NCI-H524 (cell line): ENCODE results near the gene ADAMTSL1.

ENCODE experiments used
- DNase-seq, 2 experiments: peaks; one replicate each; lab custom pipeline; 2025; lab: John Stamatoyannopoulos, UW

Gene ADAMTSL1

GRCh38 chr9:18698992-18699391, 225.0 kb downstream of the ADAMTSL1 start:
- no peak for DNase-seq

GRCh38 chr9:18699764-18700163, 225.8 kb downstream of the ADAMTSL1 start:
- no peak for DNase-seq

GRCh38 chr9:18700714-18701113, 226.8 kb downstream of the ADAMTSL1 start:
- no peak for DNase-seq

- no peak for DNase-seq
Observed at GRCh38 chr9:18703151-18703900, 229.4 kb downstream of the ADAMTSL1 start.

- no peak for DNase-seq
Observed at GRCh38 chr9:18703901-18704379, 230.0 kb downstream of the ADAMTSL1 start.

- no peak for DNase-seq
Observed at GRCh38 chr9:18705796-18706392, 231.9 kb downstream of the ADAMTSL1 start.

GRCh38 chr9:18706648-18707047, 232.7 kb downstream of the ADAMTSL1 start:
- DNase-seq, result no peak

- DNase-seq, result no peak
Observed at GRCh38 chr9:18707061-18707461, 233.1 kb downstream of the ADAMTSL1 start.

- DNase-seq, result no peak
Observed at GRCh38 chr9:18707489-18708205, 233.7 kb downstream of the ADAMTSL1 start.

- DNase-seq, result no peak
Observed at GRCh38 chr9:18708429-18708828, 234.5 kb downstream of the ADAMTSL1 start.

- no peak for DNase-seq
Observed at GRCh38 chr9:18710065-18710464, 236.1 kb downstream of the ADAMTSL1 start.

- DNase-seq, result no peak
Observed at GRCh38 chr9:18717759-18718158, 243.8 kb downstream of the ADAMTSL1 start.

- no peak for DNase-seq
Observed at GRCh38 chr9:18718393-18718792, 244.4 kb downstream of the ADAMTSL1 start.

GRCh38 chr9:18718932-18719331, 245.0 kb downstream of the ADAMTSL1 start:
- DNase-seq, result no peak

- DNase-seq, result no peak
Observed at GRCh38 chr9:18720691-18721090, 246.7 kb downstream of the ADAMTSL1 start.

GRCh38 chr9:18721267-18721994, 247.5 kb downstream of the ADAMTSL1 start:
- peak in 1 of 2 experiments; percentile 20 for DNase-seq

GRCh38 chr9:18721995-18722310, 248.0 kb downstream of the ADAMTSL1 start:
- DNase-seq, result no peak

- DNase-seq, result no peak
Observed at GRCh38 chr9:18722882-18723281, 248.9 kb downstream of the ADAMTSL1 start.

- DNase-seq, result no peak
Observed at GRCh38 chr9:18723366-18723765, 249.4 kb downstream of the ADAMTSL1 start.

- DNase-seq, result no peak
Observed at GRCh38 chr9:18726546-18726945, 252.6 kb downstream of the ADAMTSL1 start.

GRCh38 chr9:18727904-18728303, 254.0 kb downstream of the ADAMTSL1 start:
- no peak for DNase-seq

GRCh38 chr9:18728642-18729041, 254.7 kb downstream of the ADAMTSL1 start:
- DNase-seq, result no peak
